H9 (cell line): ENCODE measurements around the gene ATL1. TPM values are rescaled to one million over a fixed set of nuclear protein-coding genes. Genes with fewer than 3 reads are reported as not detected.

Experiments used
- DNase-seq: peaks from one replicate; pipeline ENCODE4 v3.0.0-alpha.2; 2017
- H2AFZ ChIP-seq: one replicate; pipeline ENCODE4 v1.6.1; 2013; ENCODE audit warnings: mild to moderate bottlenecking, low read length, control low read depth, moderate library complexity
- H2AK5ac ChIP-seq: 2 replicates; pipeline ENCODE4 v1.6.1; 2013; ENCODE audit warnings: low read length, control low read depth, mixed read lengths; ENCODE audit not compliant: insufficient read length
- H2BK120ac ChIP-seq: one replicate; pipeline ENCODE4 v1.6.1; 2013; ENCODE audit warnings: low read depth, mild to moderate bottlenecking, low read length, control low read depth, inconsistent platforms; ENCODE audit not compliant: poor library complexity, severe bottlenecking
- H2BK12ac ChIP-seq: 2 replicates; pipeline ENCODE4 v1.6.1; 2013; ENCODE audit warnings: low read length, control low read depth, mixed read lengths, low read depth; ENCODE audit not compliant: insufficient read length
- H2BK15ac ChIP-seq: 2 replicates; pipeline ENCODE4 v1.6.1; 2013; ENCODE audit warnings: low read depth, low read length, control low read depth
- H2BK20ac ChIP-seq: one replicate; pipeline ENCODE4 v1.6.1; 2013; ENCODE audit warnings: low read depth, mild to moderate bottlenecking, low read length, control low read depth, inconsistent platforms; ENCODE audit not compliant: poor library complexity, severe bottlenecking
- H2BK5ac ChIP-seq: 2 replicates; pipeline ENCODE4 v1.6.1; 2013; ENCODE audit warnings: low read length, control low read depth, mixed read lengths; ENCODE audit not compliant: insufficient read length
- H3K14ac ChIP-seq: 2 replicates; pipeline ENCODE4 v1.6.1; 2013; ENCODE audit warnings: low read length, control low read depth; ENCODE audit not compliant: insufficient read depth
- H3K18ac ChIP-seq: 2 replicates; pipeline ENCODE4 v1.6.1; 2013; ENCODE audit warnings: low read depth, mild to moderate bottlenecking, mixed read lengths, low read length, control low read depth; ENCODE audit not compliant: insufficient read length
- H3K23ac ChIP-seq: 2 replicates; pipeline ENCODE4 v1.6.1; 2013; ENCODE audit warnings: low read length, control low read depth, mixed read lengths, low read depth; ENCODE audit not compliant: insufficient read length
- H3K23me2 ChIP-seq: 2 replicates; pipeline ENCODE4 v1.6.1; 2013; ENCODE audit warnings: low read depth, mild to moderate bottlenecking, mixed read lengths, low read length, control low read depth; ENCODE audit not compliant: insufficient read length, poor library complexity, severe bottlenecking
- H3K27ac ChIP-seq: 2 replicates; pipeline ENCODE4 v1.5.1; 2013; ENCODE audit warnings: low read length, control low read depth, mixed read lengths, low read depth; ENCODE audit not compliant: insufficient read length
- H3K27me3 ChIP-seq: 2 replicates; pipeline ENCODE4 v1.6.1; 2013; ENCODE audit warnings: low read length, control low read depth, inconsistent platforms; ENCODE audit not compliant: insufficient read depth
- H3K4ac ChIP-seq: 2 replicates; pipeline ENCODE4 v1.6.1; 2013; ENCODE audit warnings: low read depth, mild to moderate bottlenecking, control low read depth, inconsistent platforms, low read length, moderate library complexity
- H3K4me1 ChIP-seq: 2 replicates; pipeline ENCODE4 v1.6.1; 2013; ENCODE audit warnings: low read length, control low read depth, inconsistent platforms; ENCODE audit not compliant: insufficient read depth
- H3K4me2 ChIP-seq: 2 replicates; pipeline ENCODE4 v1.6.1; 2013; ENCODE audit warnings: low read length, control low read depth, mixed read lengths; ENCODE audit not compliant: insufficient read length, insufficient read depth
- H3K56ac ChIP-seq: 2 replicates; pipeline ENCODE4 v1.6.1; 2013; ENCODE audit warnings: low read depth, mild to moderate bottlenecking, mixed read lengths, low read length, control low read depth; ENCODE audit not compliant: insufficient read length
- H3K79me1 ChIP-seq: 2 replicates; pipeline ENCODE4 v1.6.1; 2013; ENCODE audit warnings: low read depth, mild to moderate bottlenecking, moderate library complexity, low read length, control low read depth, inconsistent platforms; ENCODE audit not compliant: insufficient read depth, poor library complexity, severe bottlenecking
- H3K79me2 ChIP-seq: 2 replicates; pipeline ENCODE4 v1.6.1; 2013; ENCODE audit warnings: low read length, control low read depth, inconsistent platforms; ENCODE audit not compliant: insufficient read depth
- H3K9ac ChIP-seq: 2 replicates; pipeline ENCODE4 v1.6.1; 2013; ENCODE audit warnings: low read length, control low read depth, mixed read lengths; ENCODE audit not compliant: insufficient read length; ENCODE audit errors: extremely low read depth
- H3K9me3 ChIP-seq: one replicate; pipeline ENCODE4 v1.6.1; 2013; ENCODE audit warnings: low read depth, low read length, inconsistent platforms; ENCODE audit not compliant: control insufficient read depth
- H3T11ph ChIP-seq: one replicate; pipeline ENCODE4 v1.6.1; 2013; ENCODE audit warnings: mild to moderate bottlenecking, low read length, control low read depth, inconsistent platforms
- H4K20me1 ChIP-seq: one replicate; pipeline ENCODE4 v1.6.1; 2013; ENCODE audit not compliant: control insufficient read depth, insufficient read length, insufficient read depth
- H4K5ac ChIP-seq: 2 replicates; pipeline ENCODE4 v1.6.1; 2013; ENCODE audit warnings: low read depth, mild to moderate bottlenecking, mixed read lengths, low read length, control low read depth; ENCODE audit not compliant: insufficient read length
- H4K8ac ChIP-seq: replicated peaks from 2 replicates; pipeline ENCODE4 v1.6.1; 2013; ENCODE audit warnings: low read length, control low read depth, mixed read lengths, low read depth; ENCODE audit not compliant: insufficient read length
- H4K91ac ChIP-seq: 2 replicates; pipeline ENCODE4 v1.6.1; 2013; ENCODE audit warnings: low read depth, mild to moderate bottlenecking, moderate library complexity, mixed read lengths, low read length, control low read depth; ENCODE audit not compliant: insufficient read length
- H3K27ac Mint-ChIP-seq, 3 experiments: 2 replicates in 2 of 3; 3 replicates in 1 of 3; pipeline ENCODE4 v1.8.0; 2020 to 2021; ENCODE audit warnings: mixed read lengths in 3 of 3, mild to moderate bottlenecking in 1 of 3, moderate library complexity in 1 of 3
- H3K27me3 Mint-ChIP-seq: 2 replicates; pipeline ENCODE4 v1.8.0; 2021; ENCODE audit warnings: low read depth, mild to moderate bottlenecking, moderate library complexity, mixed read lengths
- H3K36me3 Mint-ChIP-seq, 3 experiments: 2 replicates in 2 of 3; 3 replicates in 1 of 3; pipeline ENCODE4 v1.8.0; 2020 to 2021; ENCODE audit warnings: low read depth in 3 of 3, mixed read lengths in 3 of 3; ENCODE audit not compliant: insufficient read depth in 1 of 3
- H3K4me1 Mint-ChIP-seq, 2 experiments: 2 replicates each; pipeline ENCODE4 v1.8.0; 2020; ENCODE audit warnings: mixed read lengths in 2 of 2
- H3K4me3 Mint-ChIP-seq, 2 experiments: 2 replicates in 1 of 2; 3 replicates in 1 of 2; pipeline ENCODE4 v1.8.0; 2020 to 2021; ENCODE audit warnings: mild to moderate bottlenecking in 2 of 2, mixed read lengths in 2 of 2, moderate library complexity in 1 of 2
- H3K9me3 Mint-ChIP-seq, 2 experiments: 2 replicates in 1 of 2; 3 replicates in 1 of 2; pipeline ENCODE4 v1.8.0; 2020; ENCODE audit warnings: mild to moderate bottlenecking in 2 of 2, mixed read lengths in 2 of 2, moderate library complexity in 1 of 2
- CTCF ChIP-seq: fragments of 200-600 bp; sonication (generic); conservative IDR thresholded peaks from 3 replicates; pipeline ENCODE4 v1.8.0; 2021; ENCODE audit warnings: antibody characterized with exemption, mild to moderate bottlenecking
- WGBS: extraction: QIAGEN DNeasy Blood & Tissue Kit; methylation state at CpG from one replicate; pipeline ENCODE4 v1.1.7; 2013; ENCODE audit warnings: missing lambda C conversion rate, low lambda C conversion rate, mixed read lengths; ENCODE audit not compliant: insufficient read length; ENCODE audit errors: extremely low coverage; 5-methylcytosine and 5-hydroxymethylcytosine counted together
- long read RNA-seq: library from polyadenylated mRNA; unstranded; transcript quantifications from one replicate; pipeline ENCODE4 v2.0.0, GENCODE V29; 2020
- total RNA-seq: library from RNA; stranded (reverse); gene quantifications from 2 replicates; pipeline ENCODE4 v1.2.1, GENCODE V29; 2021

Gene ATL1
- total RNA-seq = 3.0 and 3.2 TPM in 2 replicates
- long read RNA-seq, partial matches to known transcripts = 19 of 24 reads
- long read RNA-seq, other reads (novel, unspliced or antisense) = 5 of 24 reads

DNA sequence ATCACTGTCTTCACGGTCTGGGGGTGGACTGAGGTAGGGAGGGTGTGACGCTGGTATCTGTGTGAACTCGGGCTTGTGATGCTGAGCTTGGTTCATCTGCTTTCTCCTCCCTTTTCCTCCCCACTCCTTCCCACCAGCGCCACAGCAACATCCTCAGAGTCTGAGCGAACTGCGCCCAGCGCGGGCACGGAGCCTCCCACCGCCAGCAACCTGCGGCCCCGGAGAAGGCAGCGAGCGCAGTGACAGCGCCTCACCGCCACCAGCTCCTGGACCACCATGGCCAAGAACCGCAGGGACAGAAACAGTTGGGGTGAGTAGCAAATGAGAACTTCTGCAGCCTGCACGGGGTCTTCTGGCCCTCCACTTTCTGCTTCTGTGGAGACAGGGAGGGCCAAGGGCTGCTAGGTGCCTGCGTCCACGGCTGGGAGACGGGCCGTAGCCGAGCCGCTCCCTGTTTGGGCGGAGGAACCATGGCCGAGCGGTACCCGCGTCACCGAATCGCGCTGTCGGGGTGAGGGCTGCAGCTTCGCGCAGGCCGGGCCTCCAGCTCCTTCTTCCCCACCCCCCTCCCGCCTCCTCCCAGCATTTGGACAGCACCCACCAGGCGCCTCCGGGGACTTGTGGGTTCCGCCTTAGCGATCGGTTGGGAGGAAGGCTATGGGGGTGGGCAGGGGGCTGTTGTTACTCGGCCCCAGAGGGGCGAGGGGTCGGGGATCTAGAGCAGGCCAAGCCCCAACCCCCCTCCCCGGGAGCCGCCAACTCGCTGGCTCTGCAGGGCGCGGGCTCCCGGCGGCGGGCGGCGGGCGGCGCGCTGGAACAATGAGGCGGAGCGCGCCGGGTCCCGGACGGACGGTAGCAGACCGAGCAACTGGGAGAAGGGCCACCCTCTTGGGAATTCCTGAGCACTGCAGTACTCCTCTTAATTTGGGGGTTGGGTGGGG is at the start of gene ATL1:
Gene ATL1, plus strand, starts transcription at position 156 of the 941 bp plus-strand sequence. Its CDS starts 121 bp downstream, at position 277.
- H3K23ac ChIP-seq = no peak within 1 kb of the TSS

More for the DNA sequence above, at the start of gene ATL1:
- Mint-ChIP-seq H3K27me3 (peaks cover 52% of the 10 kb centered on the region), H3K4me1 (peaks cover 11 to 16% of the 10 kb centered on the region in 2 experiments), H3K4me3 (peak within 1 kb of the TSS; percentile 80 to 88), H3K9me3 (peaks cover 0 to 2% of the 10 kb centered on the region in 2 experiments; a peak in 1 of 5 replicates), H3K36me3 (no peaks in the 10 kb centered on the region), H3K27ac (peak within 1 kb of the TSS in 1 of 3 experiments; percentile 83; a peak in 1 of 7 replicates)
- Histone ChIP-seq H3K27me3 (peaks cover 4% of the 10 kb centered on the region; the same call in 1 of the 2 replicates), H2BK12ac (no peak within 1 kb of the TSS), H4K20me1 (no peaks in the 10 kb centered on the region), H2BK120ac (no peak within 1 kb of the TSS), H3K18ac (peak within 1 kb of the TSS; percentile 83), H3K14ac (peak within 1 kb of the TSS; percentile 84), H2BK20ac (no peak within 1 kb of the TSS), H3K56ac (no peak within 1 kb of the TSS), H3K23me2 (peaks cover 12% of the 10 kb centered on the region), H2BK5ac (no peak within 1 kb of the TSS), H3T11ph (no peak within 1 kb of the TSS), H4K8ac (peak within 1 kb of the TSS; percentile 95), H3K4me1 (no peaks in the 10 kb centered on the region), H3K4me2 (peak within 1 kb of the TSS; percentile 95), H2AK5ac (no peak within 1 kb of the TSS), H3K9me3 (no peaks in the 10 kb centered on the region), H4K91ac (no peak within 1 kb of the TSS), H3K79me2 (no peaks in the 10 kb centered on the region), H2AFZ (peak within 1 kb of the TSS; percentile 71), H4K5ac (peak within 1 kb of the TSS; percentile 34), H3K79me1 (no peaks in the 10 kb centered on the region), H3K27ac (no peak within 1 kb of the TSS), H3K9ac (peak within 1 kb of the TSS; percentile 81), H3K4ac (no peak within 1 kb of the TSS; the same call in 1 of the 2 replicates), H2BK15ac (no peak within 1 kb of the TSS)
- TF ChIP-seq CTCF = no peak
- WGBS = no CpG with 5 or more reads among the region's 66 CpGs
- DNase-seq = peak; percentile 86
